Measurements from ENCODE around the gene IL16.

IL16 gene

DNA sequence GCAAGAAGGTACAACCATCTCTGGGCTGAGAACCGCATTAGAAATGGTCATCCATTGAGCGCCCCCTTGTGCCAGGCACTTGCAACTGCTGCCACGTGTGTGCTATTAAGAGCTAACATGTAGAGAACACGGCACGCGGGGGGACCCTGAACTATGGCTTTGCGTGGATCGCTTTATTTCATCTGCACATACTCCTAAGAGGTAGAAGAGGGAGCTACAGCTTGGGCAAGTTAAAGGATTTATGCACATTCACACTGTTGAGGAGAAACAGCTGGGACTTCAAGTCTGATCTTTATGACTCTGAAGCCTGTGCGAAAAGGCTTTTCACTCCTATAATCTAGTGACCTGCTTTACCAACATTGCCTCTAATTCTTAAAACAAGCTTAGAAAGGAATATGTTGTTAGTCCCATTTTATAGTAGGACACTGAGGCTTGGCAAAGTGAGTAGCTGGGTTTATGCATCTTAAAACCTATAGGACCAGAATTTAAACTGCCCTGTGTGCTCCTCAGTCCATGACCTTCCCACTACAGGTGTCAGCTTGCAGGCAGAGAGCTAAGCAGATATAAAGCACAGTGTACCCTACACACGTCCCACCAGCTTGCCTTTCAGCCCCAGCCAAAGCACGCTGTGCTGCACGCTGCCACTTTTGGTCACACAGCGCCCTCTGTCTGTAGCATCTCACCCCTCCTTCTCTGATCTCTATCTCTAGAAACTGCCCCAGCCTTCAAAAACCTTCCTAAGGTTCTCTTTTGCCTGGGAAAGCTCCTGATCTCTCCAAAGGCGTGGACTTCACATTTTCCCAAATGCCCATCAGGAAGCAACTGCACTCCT lies 69.5 kb downstream of the IL16 start:
- H4K20me1 ChIP-seq (ENCODE audit: low read depth, low read length): no peaks in the 10 kb centered on the region
- peak overlapping the region; percentile 43 for H3K4me2 ChIP-seq (ENCODE audit: low read depth, low read length, poor library complexity, severe bottlenecking)
- H3K9me2 ChIP-seq (replicated peaks; ENCODE audit: insufficient read depth, low read length): no peaks in the 10 kb centered on the region
- H3K79me2 ChIP-seq (ENCODE audit: insufficient read depth, low read length): no peaks in the 10 kb centered on the region
- no peak overlapping the region for H3K27ac ChIP-seq (ENCODE audit: low read depth, low read length)
- no peaks in the 10 kb centered on the region for H3K36me3 ChIP-seq (ENCODE audit: low read length)
- peak overlapping the region; percentile 48 for H2AFZ ChIP-seq (ENCODE audit: low read depth, low read length, severe bottlenecking)
- H3K9me3 ChIP-seq (ENCODE audit: insufficient read depth, low read length): no peaks in the 10 kb centered on the region
- H3K9ac ChIP-seq (ENCODE audit: low read length): peak overlapping the region; percentile 16
- H3K4me3 ChIP-seq (ENCODE audit: insufficient read depth, low read length, poor library complexity, severe bottlenecking): no peak overlapping the region
- no peaks in the 10 kb centered on the region for H3K27me3 ChIP-seq (ENCODE audit: low read length)
- no peak for TF ChIP-seq EZH2phosphoT487 (conservative IDR thresholded peaks at IDR 0.05; ENCODE audit: low read length)
- TF ChIP-seq, protein P1, sequence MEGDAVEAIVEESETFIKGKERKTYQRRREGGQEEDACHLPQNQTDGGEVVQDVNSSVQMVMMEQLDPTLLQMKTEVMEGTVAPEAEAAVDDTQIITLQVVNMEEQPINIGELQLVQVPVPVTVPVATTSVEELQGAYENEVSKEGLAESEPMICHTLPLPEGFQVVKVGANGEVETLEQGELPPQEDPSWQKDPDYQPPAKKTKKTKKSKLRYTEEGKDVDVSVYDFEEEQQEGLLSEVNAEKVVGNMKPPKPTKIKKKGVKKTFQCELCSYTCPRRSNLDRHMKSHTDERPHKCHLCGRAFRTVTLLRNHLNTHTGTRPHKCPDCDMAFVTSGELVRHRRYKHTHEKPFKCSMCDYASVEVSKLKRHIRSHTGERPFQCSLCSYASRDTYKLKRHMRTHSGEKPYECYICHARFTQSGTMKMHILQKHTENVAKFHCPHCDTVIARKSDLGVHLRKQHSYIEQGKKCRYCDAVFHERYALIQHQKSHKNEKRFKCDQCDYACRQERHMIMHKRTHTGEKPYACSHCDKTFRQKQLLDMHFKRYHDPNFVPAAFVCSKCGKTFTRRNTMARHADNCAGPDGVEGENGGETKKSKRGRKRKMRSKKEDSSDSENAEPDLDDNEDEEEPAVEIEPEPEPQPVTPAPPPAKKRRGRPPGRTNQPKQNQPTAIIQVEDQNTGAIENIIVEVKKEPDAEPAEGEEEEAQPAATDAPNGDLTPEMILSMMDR (IDR thresholded peaks at IDR 0.05; ENCODE audit: insufficient read depth, low read length, poor library complexity, severe bottlenecking): peak; percentile 78
- H3F3A ChIP-seq (ENCODE audit: insufficient read depth): no peaks in the 10 kb centered on the region

DNA sequence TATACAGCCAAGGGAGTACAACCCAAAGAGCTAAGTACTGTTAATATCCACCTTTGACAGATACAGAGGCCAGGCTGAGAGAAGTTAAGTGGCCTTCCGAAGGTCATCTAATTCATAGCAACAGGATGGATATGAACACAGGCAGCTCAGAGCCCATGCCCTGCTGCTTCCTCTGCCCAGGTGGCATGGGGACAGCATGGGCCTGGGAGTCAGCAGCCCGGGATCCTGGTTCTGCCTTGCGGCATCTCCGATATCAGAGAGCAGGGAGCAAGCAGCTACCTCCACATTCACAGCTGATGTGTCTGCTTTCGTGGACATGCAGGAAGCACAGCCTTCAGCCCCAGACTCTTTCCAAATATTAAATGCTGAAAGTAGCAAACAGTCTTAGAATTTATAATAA lies 71.7 kb downstream of the IL16 start:
- Histone ChIP-seq H3K4me2 (ENCODE audit: low read depth, low read length, poor library complexity, severe bottlenecking) (no peak overlapping the region), H4K20me1 (ENCODE audit: low read depth, low read length) (no peaks in the 10 kb centered on the region), H3K79me2 (ENCODE audit: insufficient read depth, low read length) (no peaks in the 10 kb centered on the region), H3K27ac (ENCODE audit: low read depth, low read length) (no peak overlapping the region), H2AFZ (ENCODE audit: low read depth, low read length, severe bottlenecking) (no peak overlapping the region), H3K27me3 (ENCODE audit: low read length) (no peaks in the 10 kb centered on the region), H3F3A (ENCODE audit: insufficient read depth) (no peaks in the 10 kb centered on the region), H3K9ac (ENCODE audit: low read length) (no peak overlapping the region), H3K4me3 (ENCODE audit: insufficient read depth, low read length, poor library complexity, severe bottlenecking) (no peak overlapping the region), H3K9me3 (ENCODE audit: insufficient read depth, low read length) (no peaks in the 10 kb centered on the region), H3K9me2 (replicated peaks; ENCODE audit: insufficient read depth, low read length) (no peaks in the 10 kb centered on the region), H3K36me3 (ENCODE audit: low read length) (no peaks in the 10 kb centered on the region)
- TF ChIP-seq, protein P1 (IDR thresholded peaks at IDR 0.05; ENCODE audit: insufficient read depth, low read length, poor library complexity, severe bottlenecking): no peak
- no peak for TF ChIP-seq EZH2phosphoT487 (conservative IDR thresholded peaks at IDR 0.05; ENCODE audit: low read length)

DNA sequence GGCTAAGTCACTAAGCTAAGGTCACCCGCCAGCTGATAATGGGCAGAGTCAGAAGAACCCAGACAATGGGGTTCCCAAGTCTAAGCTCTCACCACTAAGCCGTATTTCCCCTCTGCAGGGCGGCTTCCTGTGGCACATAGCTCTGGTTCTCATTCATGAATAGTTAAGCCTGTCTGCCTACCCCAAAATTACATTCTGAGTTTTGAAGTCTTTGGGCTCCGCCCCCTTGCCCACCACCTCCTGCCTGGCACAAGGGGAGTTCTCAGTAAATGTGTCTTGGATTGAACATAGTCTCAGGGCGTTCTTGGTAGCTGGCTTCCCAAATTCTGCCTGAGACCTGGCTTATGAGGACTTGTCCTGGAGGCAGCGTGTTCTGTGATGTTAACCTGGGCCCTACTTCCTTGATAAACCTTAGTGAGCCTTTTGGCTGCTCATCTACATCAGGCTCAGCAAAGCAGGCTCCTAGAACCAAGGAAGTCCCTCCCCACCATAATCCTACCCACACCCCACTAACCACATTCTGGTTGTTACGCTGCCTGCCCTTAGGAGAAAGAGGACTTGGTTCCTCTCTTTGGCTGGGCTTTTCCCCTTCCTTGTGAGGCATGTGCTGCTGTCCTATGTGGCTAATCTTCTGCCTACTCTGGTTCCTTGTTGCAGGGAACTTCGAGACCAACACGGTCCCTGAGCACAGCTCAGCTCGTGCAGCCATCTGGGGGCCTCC lies 72.4 kb downstream of the IL16 start:
- H3K9me2 ChIP-seq (replicated peaks; ENCODE audit: insufficient read depth, low read length): no peaks in the 10 kb centered on the region
- H3K27me3 ChIP-seq (ENCODE audit: low read length): no peaks in the 10 kb centered on the region
- no peak overlapping the region for H2AFZ ChIP-seq (ENCODE audit: low read depth, low read length, severe bottlenecking)
- H3F3A ChIP-seq (ENCODE audit: insufficient read depth): no peaks in the 10 kb centered on the region
- no peak overlapping the region for H3K4me3 ChIP-seq (ENCODE audit: insufficient read depth, low read length, poor library complexity, severe bottlenecking)
- no peak overlapping the region for H3K4me2 ChIP-seq (ENCODE audit: low read depth, low read length, poor library complexity, severe bottlenecking)
- TF ChIP-seq EZH2phosphoT487 (conservative IDR thresholded peaks at IDR 0.05; ENCODE audit: low read length): no peak
- TF ChIP-seq, protein P1 (IDR thresholded peaks at IDR 0.05; ENCODE audit: insufficient read depth, low read length, poor library complexity, severe bottlenecking): no peak
- no peak overlapping the region for H3K27ac ChIP-seq (ENCODE audit: low read depth, low read length)
- H3K36me3 ChIP-seq (ENCODE audit: low read length): no peaks in the 10 kb centered on the region
- no peaks in the 10 kb centered on the region for H3K79me2 ChIP-seq (ENCODE audit: insufficient read depth, low read length)
- no peak overlapping the region for H3K9ac ChIP-seq (ENCODE audit: low read length)
- no peaks in the 10 kb centered on the region for H3K9me3 ChIP-seq (ENCODE audit: insufficient read depth, low read length)
- no peaks in the 10 kb centered on the region for H4K20me1 ChIP-seq (ENCODE audit: low read depth, low read length)

Data from SU-DHL-6 (cell line).